Measurements from ENCODE around the gene RHEB.

Gene RHEB

GRCh38 chr7:151490456-151491105 lies 29.1 kb downstream of the RHEB start:
- peaks cover 10 to 20% of the 10 kb centered on the region in 2 donors for H3K4me1 ChIP-seq (ENCODE audit: control insufficient read depth in 1 of 2, insufficient read depth in 2 of 2, low read length in 2 of 2)
- no peak overlapping the region for H3K27ac ChIP-seq (ENCODE audit: low read depth, low read length)
- H3K4me3 ChIP-seq (ENCODE audit: low read depth in 1 of 2, low read length in 2 of 2): no peak overlapping the region
- peaks cover 0 to 46% of the 10 kb centered on the region in 2 donors for H3K36me3 ChIP-seq (ENCODE audit: control insufficient read depth in 1 of 2, insufficient read depth in 2 of 2, low read length in 2 of 2)
- H3K9ac ChIP-seq (ENCODE audit: low read depth in 1 of 2, low read length in 2 of 2): no peak overlapping the region
- no peaks in the 10 kb centered on the region for H3K9me3 ChIP-seq (ENCODE audit: control insufficient read depth in 1 of 2, low read length in 2 of 2)
- no peaks in the 10 kb centered on the region for H3K27me3 ChIP-seq (ENCODE audit: control insufficient read depth in 1 of 2, insufficient read depth in 2 of 2, low read length in 2 of 2)

GRCh38 chr7:151489498-151489897 lies 30.2 kb downstream of the RHEB start:
- no peaks in the 10 kb centered on the region for H3K9me3 ChIP-seq (ENCODE audit: control insufficient read depth in 1 of 2, low read length in 2 of 2)
- no peak overlapping the region for H3K27ac ChIP-seq (ENCODE audit: low read depth, low read length)
- H3K9ac ChIP-seq (ENCODE audit: low read depth in 1 of 2, low read length in 2 of 2): no peak overlapping the region
- no peaks in the 10 kb centered on the region for H3K27me3 ChIP-seq (ENCODE audit: control insufficient read depth in 1 of 2, insufficient read depth in 2 of 2, low read length in 2 of 2)
- no peak overlapping the region for H3K4me3 ChIP-seq (ENCODE audit: low read depth in 1 of 2, low read length in 2 of 2)
- peaks cover 14 to 17% of the 10 kb centered on the region in 2 donors for H3K4me1 ChIP-seq (ENCODE audit: control insufficient read depth in 1 of 2, insufficient read depth in 2 of 2, low read length in 2 of 2)
- peaks cover 0 to 55% of the 10 kb centered on the region in 2 donors for H3K36me3 ChIP-seq (ENCODE audit: control insufficient read depth in 1 of 2, insufficient read depth in 2 of 2, low read length in 2 of 2)

DNA sequence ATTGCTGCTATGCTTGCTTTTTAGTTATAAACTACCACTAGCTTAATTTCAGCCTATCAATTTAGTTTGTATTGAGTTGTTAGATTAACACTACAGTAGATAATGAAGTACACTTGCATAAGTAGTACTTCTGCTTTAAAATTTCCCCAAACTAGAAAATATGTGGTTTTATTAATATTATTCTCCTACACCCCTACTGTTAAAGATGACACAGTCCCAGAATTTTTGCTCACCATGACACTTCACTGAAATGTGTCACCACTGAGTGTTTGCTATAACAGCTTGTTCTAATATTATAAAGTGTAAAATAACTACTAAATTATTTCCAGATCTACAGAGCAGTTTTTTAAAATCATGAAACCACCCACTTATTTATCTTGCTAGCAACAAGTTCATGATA lies 31.6 kb downstream of the RHEB start:
- Histone ChIP-seq H3K36me3 (ENCODE audit: control insufficient read depth in 1 of 2, insufficient read depth in 2 of 2, low read length in 2 of 2) (peaks cover 4 to 68% of the 10 kb centered on the region in 2 donors), H3K9me3 (ENCODE audit: control insufficient read depth in 1 of 2, low read length in 2 of 2) (no peaks in the 10 kb centered on the region), H3K27ac (ENCODE audit: low read depth, low read length) (no peak overlapping the region), H3K9ac (ENCODE audit: low read depth in 1 of 2, low read length in 2 of 2) (no peak overlapping the region), H3K27me3 (ENCODE audit: control insufficient read depth in 1 of 2, insufficient read depth in 2 of 2, low read length in 2 of 2) (no peaks in the 10 kb centered on the region), H3K4me3 (ENCODE audit: low read depth in 1 of 2, low read length in 2 of 2) (no peak overlapping the region), H3K4me1 (ENCODE audit: control insufficient read depth in 1 of 2, insufficient read depth in 2 of 2, low read length in 2 of 2) (peaks cover 10 to 13% of the 10 kb centered on the region in 2 donors)

GRCh38 chr7:151487228-151487627 lies 32.5 kb downstream of the RHEB start:
- H3K4me1 ChIP-seq (ENCODE audit: control insufficient read depth in 1 of 2, insufficient read depth in 2 of 2, low read length in 2 of 2): peaks cover 10 to 13% of the 10 kb centered on the region in 2 donors
- H3K4me3 ChIP-seq (ENCODE audit: low read depth in 1 of 2, low read length in 2 of 2): no peak overlapping the region
- peaks cover 4 to 77% of the 10 kb centered on the region in 2 donors for H3K36me3 ChIP-seq (ENCODE audit: control insufficient read depth in 1 of 2, insufficient read depth in 2 of 2, low read length in 2 of 2)
- H3K9ac ChIP-seq (ENCODE audit: low read depth in 1 of 2, low read length in 2 of 2): no peak overlapping the region
- no peaks in the 10 kb centered on the region for H3K27me3 ChIP-seq (ENCODE audit: control insufficient read depth in 1 of 2, insufficient read depth in 2 of 2, low read length in 2 of 2)
- no peaks in the 10 kb centered on the region for H3K9me3 ChIP-seq (ENCODE audit: control insufficient read depth in 1 of 2, low read length in 2 of 2)
- no peak overlapping the region for H3K27ac ChIP-seq (ENCODE audit: low read depth, low read length)

DNA sequence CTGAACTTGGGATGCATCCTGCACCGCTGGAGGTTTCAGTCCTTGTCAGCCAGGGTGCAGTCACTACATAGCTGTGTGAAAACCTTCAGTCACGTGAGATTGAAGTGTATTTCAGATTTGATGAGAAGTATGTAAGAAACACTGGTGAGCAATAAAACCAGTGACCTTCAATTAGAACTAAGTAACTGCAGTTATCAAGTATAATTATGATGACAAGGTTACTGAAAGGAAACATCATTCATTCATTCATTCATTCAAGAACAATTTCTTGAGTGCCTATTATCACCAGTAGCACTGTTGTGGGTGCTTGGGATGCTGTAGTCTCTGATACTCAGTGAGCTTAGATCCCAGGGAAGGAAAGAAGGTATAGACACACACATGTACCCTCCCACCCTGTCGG lies 33.6 kb downstream of the RHEB start:
- Histone ChIP-seq H3K27me3 (ENCODE audit: control insufficient read depth in 1 of 2, insufficient read depth in 2 of 2, low read length in 2 of 2) (no peaks in the 10 kb centered on the region), H3K9me3 (ENCODE audit: control insufficient read depth in 1 of 2, low read length in 2 of 2) (no peaks in the 10 kb centered on the region), H3K36me3 (ENCODE audit: control insufficient read depth in 1 of 2, insufficient read depth in 2 of 2, low read length in 2 of 2) (peaks cover 4 to 88% of the 10 kb centered on the region in 2 donors), H3K27ac (ENCODE audit: low read depth, low read length) (no peak overlapping the region), H3K4me3 (ENCODE audit: low read depth in 1 of 2, low read length in 2 of 2) (no peak overlapping the region), H3K9ac (ENCODE audit: low read depth in 1 of 2, low read length in 2 of 2) (no peak overlapping the region), H3K4me1 (ENCODE audit: control insufficient read depth in 1 of 2, insufficient read depth in 2 of 2, low read length in 2 of 2) (peaks cover 5 to 7% of the 10 kb centered on the region in 2 donors)

- H3K9me3 ChIP-seq (ENCODE audit: control insufficient read depth in 1 of 2, low read length in 2 of 2): no peaks in the 10 kb centered on the region
- H3K4me3 ChIP-seq (ENCODE audit: low read depth in 1 of 2, low read length in 2 of 2): no peak overlapping the region
- H3K4me1 ChIP-seq (ENCODE audit: control insufficient read depth in 1 of 2, insufficient read depth in 2 of 2, low read length in 2 of 2): peaks cover 5 to 7% of the 10 kb centered on the region in 2 donors
- H3K36me3 ChIP-seq (ENCODE audit: control insufficient read depth in 1 of 2, insufficient read depth in 2 of 2, low read length in 2 of 2): peaks cover 4 to 83% of the 10 kb centered on the region in 2 donors
- H3K27me3 ChIP-seq (ENCODE audit: control insufficient read depth in 1 of 2, insufficient read depth in 2 of 2, low read length in 2 of 2): no peaks in the 10 kb centered on the region
- no peak overlapping the region for H3K9ac ChIP-seq (ENCODE audit: low read depth in 1 of 2, low read length in 2 of 2)
- H3K27ac ChIP-seq (ENCODE audit: low read depth, low read length): no peak overlapping the region
These were observed 34.6 kb downstream of the RHEB start for GRCh38 chr7:151484971-151485707.

GRCh38 chr7:151483711-151483983 lies 36.0 kb downstream of the RHEB start:
- peaks cover 4 to 69% of the 10 kb centered on the region in 2 donors for H3K36me3 ChIP-seq (ENCODE audit: control insufficient read depth in 1 of 2, insufficient read depth in 2 of 2, low read length in 2 of 2)
- H3K4me3 ChIP-seq (ENCODE audit: low read depth in 1 of 2, low read length in 2 of 2): no peak overlapping the region
- H3K9ac ChIP-seq (ENCODE audit: low read depth in 1 of 2, low read length in 2 of 2): no peak overlapping the region
- H3K27ac ChIP-seq (ENCODE audit: low read depth, low read length): no peak overlapping the region
- H3K4me1 ChIP-seq (ENCODE audit: control insufficient read depth in 1 of 2, insufficient read depth in 2 of 2, low read length in 2 of 2): peaks cover 5 to 7% of the 10 kb centered on the region in 2 donors
- no peaks in the 10 kb centered on the region for H3K27me3 ChIP-seq (ENCODE audit: control insufficient read depth in 1 of 2, insufficient read depth in 2 of 2, low read length in 2 of 2)
- H3K9me3 ChIP-seq (ENCODE audit: control insufficient read depth in 1 of 2, low read length in 2 of 2): no peaks in the 10 kb centered on the region

DNA sequence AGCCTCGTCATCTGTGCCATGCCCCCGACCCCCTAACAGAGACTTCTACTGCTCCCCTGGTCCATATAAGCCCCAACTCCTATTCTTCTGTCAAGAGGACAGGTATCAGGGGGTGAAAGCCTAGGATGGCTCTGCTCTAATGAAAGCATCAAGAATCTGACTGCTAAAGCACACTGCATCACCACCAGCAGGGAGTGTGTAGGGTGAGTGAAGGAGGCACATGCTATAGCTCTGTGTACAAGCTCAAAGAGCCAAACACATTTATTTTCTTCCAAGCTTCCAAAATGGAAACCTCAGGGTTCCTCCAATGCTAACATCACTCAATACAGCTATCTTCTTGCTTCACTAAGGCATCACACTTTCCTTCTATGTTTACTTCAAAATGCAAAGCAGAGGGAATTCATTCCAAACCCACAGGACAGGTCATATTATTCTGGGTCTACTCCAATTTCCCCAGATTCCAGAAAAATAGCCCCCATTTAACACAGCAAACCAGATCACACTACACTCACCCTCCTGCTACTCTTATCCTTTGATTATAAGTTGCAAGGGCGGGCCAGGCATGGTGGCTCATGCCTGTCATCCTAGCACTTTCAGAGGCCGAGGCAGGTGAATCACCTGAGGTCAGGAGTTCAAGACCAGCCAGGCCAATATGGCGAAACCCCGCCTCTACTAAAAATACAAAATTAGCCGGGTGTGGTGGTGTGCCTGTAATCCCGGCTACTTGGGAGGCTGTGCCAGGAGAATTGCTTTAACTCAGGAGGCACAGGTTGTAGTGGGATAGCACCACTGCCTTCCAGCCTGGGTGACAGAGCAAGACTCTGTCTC lies 36.6 kb downstream of the RHEB start:
- Histone ChIP-seq H3K4me1 (ENCODE audit: control insufficient read depth in 1 of 2, insufficient read depth in 2 of 2, low read length in 2 of 2) (peaks cover 5 to 7% of the 10 kb centered on the region in 2 donors), H3K36me3 (ENCODE audit: control insufficient read depth in 1 of 2, insufficient read depth in 2 of 2, low read length in 2 of 2) (peaks cover 4 to 66% of the 10 kb centered on the region in 2 donors), H3K27ac (ENCODE audit: low read depth, low read length) (no peak overlapping the region), H3K4me3 (ENCODE audit: low read depth in 1 of 2, low read length in 2 of 2) (no peak overlapping the region), H3K9me3 (ENCODE audit: control insufficient read depth in 1 of 2, low read length in 2 of 2) (no peaks in the 10 kb centered on the region), H3K9ac (ENCODE audit: low read depth in 1 of 2, low read length in 2 of 2) (no peak overlapping the region), H3K27me3 (ENCODE audit: control insufficient read depth in 1 of 2, insufficient read depth in 2 of 2, low read length in 2 of 2) (no peaks in the 10 kb centered on the region)

GRCh38 chr7:151481650-151482505 lies 37.8 kb downstream of the RHEB start:
- Histone ChIP-seq H3K4me1 (ENCODE audit: control insufficient read depth in 1 of 2, insufficient read depth in 2 of 2, low read length in 2 of 2) (peaks cover 5 to 7% of the 10 kb centered on the region in 2 donors), H3K27ac (ENCODE audit: low read depth, low read length) (no peak overlapping the region), H3K36me3 (ENCODE audit: control insufficient read depth in 1 of 2, insufficient read depth in 2 of 2, low read length in 2 of 2) (peaks cover 4 to 54% of the 10 kb centered on the region in 2 donors), H3K4me3 (ENCODE audit: low read depth in 1 of 2, low read length in 2 of 2) (no peak overlapping the region), H3K9ac (ENCODE audit: low read depth in 1 of 2, low read length in 2 of 2) (no peak overlapping the region), H3K9me3 (ENCODE audit: control insufficient read depth in 1 of 2, low read length in 2 of 2) (no peaks in the 10 kb centered on the region), H3K27me3 (ENCODE audit: control insufficient read depth in 1 of 2, insufficient read depth in 2 of 2, low read length in 2 of 2) (no peaks in the 10 kb centered on the region)

All from duodenal mucosa (tissue), 2 donors.